Ovary (tissue), 3 donors: Measurements from ENCODE around the gene ARRDC3.

ENCODE experiments used
- POLR2A ChIP-seq: fragments of 450-650 bp; IDR thresholded peaks from one replicate; pipeline ENCODE4 v1.6.1; 2017; ENCODE audit warnings: antibody characterized with exemption, mild to moderate bottlenecking, moderate library complexity
- TF ChIP-seq, protein P1 (sequence below), 3 donors: fragments of 450-650 bp in 2 of 3; fragments of 200-600 bp in 1 of 3; IDR thresholded peaks; one replicate each; pipeline versions ENCODE4 v1.5.1 to v1.8.0; 2016 to 2022; ENCODE audit warnings: antibody characterized with exemption in 3 of 3, mild to moderate bottlenecking in 1 of 3
- donor health status: DM: no; HTN: no; CAD: no.

- TF ChIP-seq, protein P1, sequence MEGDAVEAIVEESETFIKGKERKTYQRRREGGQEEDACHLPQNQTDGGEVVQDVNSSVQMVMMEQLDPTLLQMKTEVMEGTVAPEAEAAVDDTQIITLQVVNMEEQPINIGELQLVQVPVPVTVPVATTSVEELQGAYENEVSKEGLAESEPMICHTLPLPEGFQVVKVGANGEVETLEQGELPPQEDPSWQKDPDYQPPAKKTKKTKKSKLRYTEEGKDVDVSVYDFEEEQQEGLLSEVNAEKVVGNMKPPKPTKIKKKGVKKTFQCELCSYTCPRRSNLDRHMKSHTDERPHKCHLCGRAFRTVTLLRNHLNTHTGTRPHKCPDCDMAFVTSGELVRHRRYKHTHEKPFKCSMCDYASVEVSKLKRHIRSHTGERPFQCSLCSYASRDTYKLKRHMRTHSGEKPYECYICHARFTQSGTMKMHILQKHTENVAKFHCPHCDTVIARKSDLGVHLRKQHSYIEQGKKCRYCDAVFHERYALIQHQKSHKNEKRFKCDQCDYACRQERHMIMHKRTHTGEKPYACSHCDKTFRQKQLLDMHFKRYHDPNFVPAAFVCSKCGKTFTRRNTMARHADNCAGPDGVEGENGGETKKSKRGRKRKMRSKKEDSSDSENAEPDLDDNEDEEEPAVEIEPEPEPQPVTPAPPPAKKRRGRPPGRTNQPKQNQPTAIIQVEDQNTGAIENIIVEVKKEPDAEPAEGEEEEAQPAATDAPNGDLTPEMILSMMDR (IDR thresholded peaks at IDR 0.05): no peak
- TF ChIP-seq POLR2A: no peak
Observed at GRCh38 chr5:91416491-91416890, 33.4 kb upstream of the ARRDC3 start.
